22Rv1 (cell line): ENCODE results near the gene CREG1.

Experiments used
- CTCF ChIP-seq: fragments of 450-650 bp; IDR thresholded peaks from 2 replicates; pipeline ENCODE4 v1.5.1; 2017; ENCODE audit warnings: mild to moderate bottlenecking
- ZFX ChIP-seq: fragments of 450-650 bp; IDR thresholded peaks from 2 replicates; pipeline ENCODE4 v1.6.1; 2017; ENCODE audit warnings: antibody characterized with exemption, borderline replicate concordance

GRCh38 chr1:167515893-167516321 lies 37.7 kb downstream of the CREG1 start:
- TF ChIP-seq CTCF (no peak), ZFX (no peak)
